ENCODE results near the gene PRAMEF13.
"Not testable (repeated sequence)": the region's sequence is repeated elsewhere in the genome, so short reads cannot be mapped to it uniquely, and the experiment has no call there.

The PRAMEF13 gene

GRCh38 chr1:13201309-13201708 is at the start of gene PRAMEF13:
PRAMEF13 (minus strand) TSS chr1:13201409; CDS start chr1:13199589, 1,820 bp downstream.
- not testable (repeated sequence) for DNase-seq

- DNase-seq, result not testable (repeated sequence)
These were observed 45.9 kb upstream of the PRAMEF13 start for GRCh38 chr1:13247122-13247521.

GRCh38 chr1:13246554-13246871 is 45.3 kb upstream of the PRAMEF13 start:
- DNase-seq, result not testable (repeated sequence)

GRCh38 chr1:13245841-13246553 is 44.8 kb upstream of the PRAMEF13 start:
- DNase-seq, result not testable (repeated sequence)

- DNase-seq, result not testable (repeated sequence)
These were observed 42.5 kb upstream of the PRAMEF13 start for GRCh38 chr1:13243536-13244263.

- not testable (repeated sequence) for DNase-seq
These were observed 38.4 kb upstream of the PRAMEF13 start for GRCh38 chr1:13239633-13240032.

GRCh38 chr1:13237572-13237971 is 36.4 kb upstream of the PRAMEF13 start:
- not testable (repeated sequence) for DNase-seq

- DNase-seq, result not testable (repeated sequence)
These were observed 32.8 kb upstream of the PRAMEF13 start for GRCh38 chr1:13234057-13234456.

GRCh38 chr1:13232056-13232455 is 30.8 kb upstream of the PRAMEF13 start:
- DNase-seq, result not testable (repeated sequence)

- not testable (repeated sequence) for DNase-seq
These were observed 30.0 kb upstream of the PRAMEF13 start for GRCh38 chr1:13231061-13231750.

GRCh38 chr1:13230601-13231000 is 29.4 kb upstream of the PRAMEF13 start:
- DNase-seq, result not testable (repeated sequence)

GRCh38 chr1:13230096-13230495 is 28.9 kb upstream of the PRAMEF13 start:
- not testable (repeated sequence) for DNase-seq

GRCh38 chr1:13228343-13228781 is 27.2 kb upstream of the PRAMEF13 start:
- DNase-seq, result peak in 1 of 4 experiments; percentile 4

- DNase-seq, result not testable (repeated sequence)
These were observed 26.3 kb upstream of the PRAMEF13 start for GRCh38 chr1:13227271-13228055.

- not testable (repeated sequence) for DNase-seq
These were observed 24.5 kb upstream of the PRAMEF13 start, which contains the start of gene PRAMEF18 for GRCh38 chr1:13225675-13226204. PRAMEF18 (minus strand) TSS chr1:13226154; CDS start chr1:13226106, 48 bp downstream.

- DNase-seq, result no peak
These were observed 23.4 kb upstream of the PRAMEF13 start for GRCh38 chr1:13224480-13225060.

GRCh38 chr1:13222788-13223187 is 21.6 kb upstream of the PRAMEF13 start:
- DNase-seq, result not testable (repeated sequence)

- not testable (repeated sequence) for DNase-seq
These were observed 18.0 kb upstream of the PRAMEF13 start for GRCh38 chr1:13219203-13219602.

- not testable (repeated sequence) for DNase-seq
These were observed 15.4 kb upstream of the PRAMEF13 start for GRCh38 chr1:13216619-13217018.

GRCh38 chr1:13208712-13209111 is 7.5 kb upstream of the PRAMEF13 start:
- DNase-seq, result not testable (repeated sequence)

- DNase-seq, result not testable (repeated sequence)
These were observed 29.7 kb downstream of the PRAMEF13 start, which contains the start of gene PRAMEF9 for GRCh38 chr1:13171548-13171947. PRAMEF9 (plus strand) TSS chr1:13171848; CDS start chr1:13175281, 3,433 bp downstream.

- DNase-seq, result not testable (repeated sequence)
These were observed 35.7 kb downstream of the PRAMEF13 start, which contains the start of gene HNRNPCL4 for GRCh38 chr1:13165531-13165930. HNRNPCL4 (minus strand) TSS chr1:13165631; CDS start chr1:13165467, 164 bp downstream.
